ENCODE measurements around the gene DNLZ. TPM values are rescaled to one million over a fixed set of nuclear protein-coding genes. Genes with fewer than 3 reads are reported as not detected.
"Not testable (repeated sequence)": the region's sequence is repeated elsewhere in the genome, so short reads cannot be mapped to it uniquely, and the experiment has no call there.

The DNLZ gene
- total and polyA plus RNA-seq, 4 donors = 2.0 to 7.1 (median 4.5) TPM

GRCh38 chr9:136407911-136408310 is 44.4 kb upstream of the DNLZ start:
- H3K9ac ChIP-seq (ENCODE audit: low read depth in 1 of 2, low read length in 2 of 2) = no peak overlapping the region
- H3K4me1 ChIP-seq (ENCODE audit: control insufficient read depth in 4 of 4, insufficient read depth in 4 of 4, low read length in 3 of 4) = peaks cover 3 to 22% (median 17%) of the 10 kb centered on the region in 4 donors
- 94% methylated on average over 7 of the region's 7 CpGs for WGBS
- no peak for DNase-seq (ENCODE audit: low spot score)
- no peaks in the 10 kb centered on the region for H3K27me3 ChIP-seq (ENCODE audit: control insufficient read depth in 4 of 4, insufficient read depth in 4 of 4, low read length in 3 of 4)
- no peaks in the 10 kb centered on the region for H3K9me3 ChIP-seq (ENCODE audit: control insufficient read depth in 4 of 4, low read length in 3 of 4)
- H3K4me3 ChIP-seq (ENCODE audit: low read depth in 1 of 3, low read length in 3 of 3) = no peak overlapping the region
- H3K36me3 ChIP-seq (ENCODE audit: control insufficient read depth in 4 of 4, insufficient read depth in 3 of 4, low read depth in 1 of 4, low read length in 3 of 4) = peaks cover 5 to 36% (median 14%) of the 10 kb centered on the region in 4 donors
- TF ChIP-seq HNF4A (conservative IDR thresholded peaks at IDR 0.05) (no peak), MAX (IDR thresholded peaks at IDR 0.05) (no peak), YY1 (IDR thresholded peaks at IDR 0.05) (no peak), FOXA2 (IDR thresholded peaks at IDR 0.05) (no peak), TAF1 (conservative IDR thresholded peaks at IDR 0.05) (no peak), RAD21 (IDR thresholded peaks at IDR 0.05) (no peak), JUND (IDR thresholded peaks at IDR 0.05) (no peak)
- no peak overlapping the region for H3K27ac ChIP-seq (ENCODE audit: low read depth in 1 of 2, low read length in 2 of 2)

- not testable (repeated sequence) for H3K27ac ChIP-seq (ENCODE audit: low read depth in 1 of 2, low read length in 2 of 2); H3K9ac ChIP-seq (ENCODE audit: low read depth in 1 of 2, low read length in 2 of 2); H3K27me3 ChIP-seq (ENCODE audit: control insufficient read depth in 4 of 4, insufficient read depth in 4 of 4, low read length in 3 of 4); H3K4me3 ChIP-seq (ENCODE audit: low read depth in 1 of 3, low read length in 3 of 3); H3K9me3 ChIP-seq (ENCODE audit: control insufficient read depth in 4 of 4, low read length in 3 of 4); DNase-seq (ENCODE audit: low spot score)
- whole genome bisulfite sequencing = 96% methylated on average over 28 of the region's 28 CpGs
- Histone ChIP-seq H3K4me1 (ENCODE audit: control insufficient read depth in 4 of 4, insufficient read depth in 4 of 4, low read length in 3 of 4) (peaks cover 3 to 21% (median 17%) of the 10 kb centered on the region in 4 donors), H3K36me3 (ENCODE audit: control insufficient read depth in 4 of 4, insufficient read depth in 3 of 4, low read depth in 1 of 4, low read length in 3 of 4) (peaks cover 7 to 38% (median 10%) of the 10 kb centered on the region in 4 donors)
Observed at GRCh38 chr9:136407061-136407460, 43.5 kb upstream of the DNLZ start.

- peaks cover 8 to 40% (median 10%) of the 10 kb centered on the region in 4 donors for H3K36me3 ChIP-seq (ENCODE audit: control insufficient read depth in 4 of 4, insufficient read depth in 3 of 4, low read depth in 1 of 4, low read length in 3 of 4)
- H3K27ac ChIP-seq (ENCODE audit: low read depth in 1 of 2, low read length in 2 of 2); H3K9me3 ChIP-seq (ENCODE audit: control insufficient read depth in 4 of 4, low read length in 3 of 4); H3K4me3 ChIP-seq (ENCODE audit: low read depth in 1 of 3, low read length in 3 of 3); H3K27me3 ChIP-seq (ENCODE audit: control insufficient read depth in 4 of 4, insufficient read depth in 4 of 4, low read length in 3 of 4); DNase-seq (ENCODE audit: low spot score); H3K9ac ChIP-seq (ENCODE audit: low read depth in 1 of 2, low read length in 2 of 2); H3K4me1 ChIP-seq (ENCODE audit: control insufficient read depth in 4 of 4, insufficient read depth in 4 of 4, low read length in 3 of 4): not testable (repeated sequence)
- 92% methylated on average over 10 of the region's 10 CpGs for WGBS
Observed at GRCh38 chr9:136405904-136406303, 42.4 kb upstream of the DNLZ start.

GRCh38 chr9:136405481-136405880 is 41.9 kb upstream of the DNLZ start:
- H3K9me3 ChIP-seq (ENCODE audit: control insufficient read depth in 4 of 4, low read length in 3 of 4) = no peaks in the 10 kb centered on the region
- no peaks in the 10 kb centered on the region for H3K27me3 ChIP-seq (ENCODE audit: control insufficient read depth in 4 of 4, insufficient read depth in 4 of 4, low read length in 3 of 4)
- no peak for DNase-seq (ENCODE audit: low spot score)
- no peak overlapping the region for H3K27ac ChIP-seq (ENCODE audit: low read depth in 1 of 2, low read length in 2 of 2)
- no peak overlapping the region for H3K4me3 ChIP-seq (ENCODE audit: low read depth in 1 of 3, low read length in 3 of 3)
- H3K36me3 ChIP-seq (ENCODE audit: control insufficient read depth in 4 of 4, insufficient read depth in 3 of 4, low read depth in 1 of 4, low read length in 3 of 4) = peaks cover 8 to 40% (median 10%) of the 10 kb centered on the region in 4 donors
- WGBS = 74% methylated on average over 7 of the region's 7 CpGs
- TF ChIP-seq ATF3 (IDR thresholded peaks at IDR 0.05) = no peak
- TF ChIP-seq ZBTB33 (IDR thresholded peaks at IDR 0.05) = no peak
- no peak for TF ChIP-seq GABPA (IDR thresholded peaks at IDR 0.05 in 1 of 2, conservative IDR thresholded peaks at IDR 0.05 in 1 of 2)
- TF ChIP-seq HNF4A (conservative IDR thresholded peaks at IDR 0.05) = no peak
- no peak for TF ChIP-seq RAD21 (IDR thresholded peaks at IDR 0.05)
- H3K4me1 ChIP-seq (ENCODE audit: control insufficient read depth in 4 of 4, insufficient read depth in 4 of 4, low read length in 3 of 4) = peaks cover 3 to 10% (median 8%) of the 10 kb centered on the region in 4 donors
- H3K9ac ChIP-seq (ENCODE audit: low read depth in 1 of 2, low read length in 2 of 2) = no peak overlapping the region
